Hematopoietic multipotent progenitor cell treated with erythropoietin and hydrocortisone succinate and interleukin-3 and kit ligand, for 15 days (in vitro differentiated cells): ENCODE measurements around the gene RAB6B.

Experiments
- DNase-seq: peaks from one replicate; pipeline ENCODE4 v3.0.0-alpha.2; 2015; ENCODE audit warnings: low spot score

RAB6B gene

DNA sequence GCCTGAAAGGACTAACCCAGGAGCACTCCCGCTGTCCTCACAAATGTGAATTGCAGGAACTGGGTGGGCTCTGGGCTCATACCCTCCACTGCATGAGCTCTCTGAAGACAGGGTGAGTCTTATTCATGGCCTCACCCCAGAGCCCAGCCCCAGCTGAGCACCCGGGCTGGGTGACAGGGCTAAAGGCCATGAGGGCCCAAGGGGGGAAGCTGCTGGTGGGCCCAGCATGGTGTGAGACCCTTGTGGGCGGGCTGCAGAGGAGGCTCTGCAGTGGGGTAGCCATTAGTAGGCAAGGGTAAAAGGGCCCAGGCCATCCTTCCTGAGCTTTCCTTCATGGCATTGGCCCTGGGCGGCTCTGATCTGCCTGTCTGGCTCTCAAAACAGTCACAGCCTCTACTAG lies 59.7 kb downstream of the RAB6B start:
- no peak for DNase-seq

- no peak for DNase-seq
Observed at GRCh38 chr3:133835418-133835743, 60.3 kb downstream of the RAB6B start.

- no peak for DNase-seq
Observed at GRCh38 chr3:133834621-133835417, 60.9 kb downstream of the RAB6B start.

DNA sequence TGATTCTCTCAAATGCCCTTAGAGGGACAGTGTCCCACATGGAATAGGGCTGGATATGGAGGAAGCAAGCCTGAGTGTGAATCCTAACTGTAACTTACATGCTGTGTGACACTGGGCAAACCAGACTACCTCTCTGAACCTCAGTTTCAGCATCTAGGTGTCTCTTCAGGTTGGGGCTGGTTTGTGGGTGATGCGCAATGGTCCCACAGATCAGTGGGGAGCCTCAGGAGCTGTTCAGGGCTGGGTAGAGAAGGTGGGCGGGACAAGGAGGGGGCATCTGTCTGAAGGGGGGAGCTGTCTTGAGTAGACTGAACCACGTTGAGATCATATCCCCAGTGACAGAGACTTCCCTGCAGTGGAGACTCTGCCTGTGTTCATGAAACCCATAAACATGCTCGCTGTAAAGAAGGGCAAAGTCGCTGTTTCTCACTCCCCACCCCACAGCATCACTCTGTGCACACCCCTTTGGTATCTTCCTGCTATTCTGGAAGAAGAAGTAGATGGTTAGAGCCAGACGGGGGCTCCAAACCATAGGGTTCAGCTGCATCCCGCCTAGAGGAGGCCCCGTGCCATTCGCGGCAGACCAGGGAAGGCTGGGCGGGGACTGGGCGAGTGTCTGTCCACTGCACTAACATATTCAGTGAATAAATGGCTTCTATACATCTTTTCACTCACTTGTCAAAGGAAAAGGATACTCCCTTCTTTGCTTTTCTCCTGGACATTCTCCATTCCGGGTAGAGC lies 61.6 kb downstream of the RAB6B start:
- no peak for DNase-seq

GRCh38 chr3:133833267-133833666 lies 62.4 kb downstream of the RAB6B start:
- no peak for DNase-seq

- DNase-seq: no peak
Observed at GRCh38 chr3:133832802-133833144, 62.9 kb downstream of the RAB6B start.

DNA sequence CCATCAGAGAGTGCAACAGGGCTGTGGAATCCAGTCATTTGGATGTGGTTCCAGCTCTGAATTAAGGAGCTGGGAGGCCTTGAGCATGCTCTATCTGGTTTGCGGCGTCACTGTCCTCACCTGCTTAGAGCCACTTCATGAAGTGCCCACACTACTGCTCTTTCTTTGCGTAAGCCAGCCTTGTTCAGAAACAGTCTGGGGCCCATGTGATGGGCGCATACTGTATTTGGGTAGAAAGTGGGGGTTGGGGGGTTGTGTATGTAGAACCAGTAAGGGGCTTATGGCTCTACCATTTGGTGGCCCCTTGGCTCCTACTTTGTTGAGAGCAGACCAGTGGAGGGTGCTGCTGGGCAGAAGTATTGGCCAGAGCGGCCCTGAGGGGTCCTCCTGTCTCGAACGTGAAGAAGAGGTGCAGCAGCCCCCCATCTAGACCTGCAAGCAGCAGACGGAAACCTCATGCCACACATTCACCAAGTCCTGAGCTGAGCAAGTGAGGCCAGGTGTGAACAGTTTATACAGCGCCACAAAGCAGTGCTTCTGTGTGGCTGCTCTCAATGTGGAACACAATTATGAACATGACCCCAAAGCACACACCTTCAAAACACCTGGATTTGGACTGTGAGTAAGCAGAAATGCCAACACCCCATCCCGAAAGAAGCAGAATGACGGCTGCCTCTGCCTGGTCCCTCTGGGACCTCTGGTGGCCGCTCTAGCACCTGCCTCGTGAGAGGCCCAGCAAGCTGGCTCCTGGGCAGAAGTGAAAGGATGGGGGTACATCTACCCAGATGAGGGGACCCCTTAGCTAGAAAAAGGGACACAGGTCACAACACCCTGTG lies 63.5 kb downstream of the RAB6B start:
- no peak for DNase-seq

- DNase-seq: no peak
Observed at GRCh38 chr3:133830071-133830470, 65.6 kb downstream of the RAB6B start.

DNA sequence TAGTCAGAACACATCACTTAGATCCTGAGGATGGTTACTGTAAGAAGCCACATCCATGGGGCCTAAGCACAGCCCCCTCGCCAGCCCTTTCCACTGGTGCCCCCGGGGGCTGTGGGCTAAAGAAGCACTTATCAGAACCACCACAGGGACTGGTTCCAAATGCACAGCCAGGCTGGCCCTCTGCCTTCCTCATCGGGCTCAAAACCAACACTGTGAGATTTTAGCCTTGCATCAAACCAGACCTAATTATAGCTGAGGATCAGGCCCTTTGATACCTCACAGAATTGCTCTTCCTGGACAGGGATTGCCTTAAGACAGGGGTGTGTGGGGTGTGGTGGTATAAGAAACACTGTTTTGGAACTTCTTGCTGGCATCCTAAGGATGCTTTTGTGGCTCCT lies 66.4 kb downstream of the RAB6B start:
- DNase-seq: no peak

GRCh38 chr3:133828576-133829309 lies 66.9 kb downstream of the RAB6B start:
- no peak for DNase-seq

DNA sequence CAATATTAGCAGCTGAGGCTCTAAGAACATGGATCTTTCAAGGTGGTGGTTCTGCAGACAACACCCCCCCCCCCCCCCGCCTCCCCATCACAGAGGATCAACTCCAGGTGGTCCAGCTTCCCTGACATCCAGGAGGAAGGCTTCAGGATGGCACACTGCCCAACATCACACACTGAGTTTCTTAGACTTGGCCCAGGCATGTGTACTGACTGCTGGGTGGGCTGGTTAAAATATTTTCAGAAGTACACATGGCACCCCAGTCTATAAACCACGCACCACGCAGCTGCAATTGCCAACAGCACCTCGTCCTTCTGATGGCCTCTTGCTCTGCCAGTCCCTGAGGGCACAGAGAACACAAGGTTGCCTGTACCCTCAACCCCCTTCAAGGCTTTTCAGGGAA lies 68.0 kb downstream of the RAB6B start:
- no peak for DNase-seq

DNA sequence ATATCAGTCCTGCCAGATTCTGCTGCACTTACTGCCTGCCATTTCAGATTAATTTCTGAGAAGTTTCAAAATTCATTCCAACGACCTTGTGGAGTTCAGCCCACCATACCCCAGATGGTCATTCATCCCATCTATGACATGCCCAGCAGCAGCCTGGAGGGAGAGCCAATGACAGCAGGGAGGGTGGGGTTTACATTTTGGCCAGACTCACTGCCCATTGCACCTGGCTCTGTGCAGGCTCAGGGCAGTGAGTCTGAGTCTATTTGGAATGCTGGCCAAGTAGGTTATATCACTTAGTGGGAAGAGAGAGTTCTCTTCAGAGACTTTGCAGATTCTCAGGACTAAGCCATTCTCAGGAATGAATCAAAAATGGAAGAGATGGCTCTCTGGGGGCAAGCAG lies 68.5 kb downstream of the RAB6B start:
- no peak for DNase-seq

DNA sequence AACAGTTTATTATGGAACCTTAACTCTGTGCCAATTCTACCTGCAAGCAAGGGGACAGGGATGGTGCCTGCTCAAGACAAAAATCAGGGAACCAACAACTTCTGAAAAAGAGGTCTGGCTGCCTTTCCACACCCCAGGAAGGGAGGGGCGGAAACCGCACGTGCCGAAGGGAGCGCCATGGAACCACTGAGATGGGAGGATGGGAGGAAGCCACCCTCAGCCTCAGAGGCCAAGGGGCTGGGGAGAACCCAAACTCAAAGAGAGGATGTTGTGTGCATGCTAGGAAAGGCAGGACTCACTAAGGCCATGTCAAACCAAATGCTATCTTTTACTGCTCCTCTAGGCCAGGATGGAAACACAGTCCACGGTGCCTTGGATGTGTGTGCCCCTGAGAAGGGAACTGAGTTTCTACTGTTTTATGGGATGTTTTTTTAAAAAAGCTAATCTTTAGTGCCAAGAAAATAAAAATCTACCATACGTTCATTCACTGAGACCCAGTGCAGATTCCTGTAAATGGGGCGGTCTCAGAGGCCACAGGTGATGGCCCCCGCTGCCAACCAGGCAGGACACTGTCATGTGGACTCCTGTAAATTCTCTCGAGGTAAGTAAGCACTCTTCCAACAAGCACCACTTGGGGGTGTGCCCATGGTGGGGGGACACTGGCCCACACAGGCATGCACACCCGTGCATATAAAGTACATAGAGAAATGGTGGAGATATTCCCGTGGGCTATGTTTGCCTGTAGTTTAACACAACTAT lies 69.5 kb downstream of the RAB6B start:
- no peak for DNase-seq

- DNase-seq: no peak
Observed at GRCh38 chr3:133824961-133825485, 70.7 kb downstream of the RAB6B start.

DNA sequence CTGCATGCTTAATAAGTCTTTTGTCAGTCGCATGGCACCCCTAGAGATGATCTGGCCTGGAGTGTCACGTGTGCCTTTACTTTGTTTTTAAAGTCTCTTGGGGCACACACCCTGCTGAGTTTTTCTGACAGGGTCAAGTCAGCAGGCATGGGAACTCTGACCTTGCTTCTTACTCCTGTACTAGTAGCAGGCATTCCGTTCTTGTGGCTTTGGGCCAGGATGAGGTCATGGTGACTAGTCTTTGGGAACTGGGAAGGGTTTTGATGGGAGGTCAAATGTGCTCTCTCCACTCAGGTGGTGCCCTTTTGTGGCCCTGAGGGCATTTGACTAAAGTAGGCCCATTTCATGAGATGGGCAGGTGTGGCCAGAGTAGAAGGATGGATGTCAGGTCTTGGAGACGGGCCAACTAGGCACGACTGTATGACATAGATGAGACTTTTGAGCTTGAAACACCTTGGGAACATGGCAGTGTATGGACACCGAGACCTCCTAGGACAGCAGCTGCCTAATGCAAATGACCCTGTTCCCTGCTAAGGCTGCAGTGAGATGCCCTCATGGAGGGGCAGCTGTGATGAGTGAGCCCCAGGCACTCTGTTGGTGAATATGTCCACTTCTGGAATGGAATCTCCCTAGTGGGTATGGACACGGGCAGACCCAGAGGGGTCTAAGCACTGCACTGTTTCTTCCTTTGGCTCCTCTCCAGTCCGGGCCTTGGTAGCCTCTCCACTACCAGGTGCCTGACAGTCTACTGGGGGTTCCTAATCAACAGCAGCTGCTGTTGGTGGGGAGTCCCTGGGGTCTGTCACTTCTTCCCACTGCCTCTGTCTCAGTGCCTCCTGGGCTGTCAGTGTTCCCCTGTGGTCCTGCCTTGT lies 73.7 kb downstream of the RAB6B start:
- DNase-seq: peak; percentile 74

DNA sequence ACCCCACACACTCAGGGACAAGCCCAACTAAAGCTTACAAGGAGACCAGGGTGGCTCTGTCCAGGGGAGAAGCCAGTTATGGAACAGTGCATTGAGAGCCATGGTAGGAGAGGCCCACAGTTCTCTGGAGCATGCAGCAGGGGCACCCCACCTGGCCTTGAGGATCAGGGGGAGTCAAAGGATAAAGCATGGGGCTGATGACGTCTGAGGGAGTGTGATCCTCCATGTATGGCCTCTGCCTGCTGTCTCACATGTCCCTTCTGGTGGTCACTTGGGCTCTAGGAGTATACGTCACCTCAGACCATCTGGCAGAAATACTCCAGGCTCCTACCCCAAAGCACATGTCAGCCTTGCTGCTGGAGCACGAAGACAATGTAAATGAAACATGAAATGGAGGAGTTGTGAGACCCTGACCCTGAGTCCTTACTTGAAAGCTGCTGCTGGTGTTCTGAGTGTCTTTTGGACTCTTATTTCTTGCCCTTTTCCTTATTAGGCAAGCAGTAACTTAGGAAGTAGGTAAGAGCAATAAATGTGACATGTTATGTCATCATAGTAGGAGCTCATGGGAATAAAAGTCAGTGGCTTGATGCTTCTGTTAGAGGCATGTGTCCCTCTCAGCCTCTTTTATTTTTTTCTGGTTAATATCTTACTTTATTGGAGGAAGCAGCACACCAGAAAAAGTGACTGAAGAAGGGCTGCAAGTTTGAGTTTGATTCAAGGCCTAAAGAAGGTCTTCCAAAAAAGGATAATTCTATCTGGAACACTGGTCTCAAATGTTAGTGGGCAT lies 74.6 kb downstream of the RAB6B start:
- DNase-seq: no peak

DNA sequence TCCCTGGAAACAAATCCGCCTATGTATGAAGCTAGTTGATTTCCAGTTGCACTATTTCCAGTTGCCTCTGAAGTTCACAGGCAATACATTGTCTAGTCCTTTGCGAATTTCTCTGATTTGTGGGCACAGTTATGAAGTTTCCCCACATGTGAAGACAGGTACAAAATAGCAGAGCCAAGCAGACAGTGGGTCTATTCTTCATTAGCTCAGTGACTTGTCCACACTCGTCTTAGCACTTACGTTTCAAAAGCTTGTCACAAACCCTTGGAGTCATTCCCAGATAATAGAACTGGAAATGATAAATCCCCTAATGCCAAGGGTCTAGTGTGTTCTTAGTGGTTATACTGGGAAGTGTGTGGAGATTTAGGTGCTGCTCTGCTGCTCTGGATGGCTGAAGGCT lies 75.6 kb downstream of the RAB6B start:
- no peak for DNase-seq

DNA sequence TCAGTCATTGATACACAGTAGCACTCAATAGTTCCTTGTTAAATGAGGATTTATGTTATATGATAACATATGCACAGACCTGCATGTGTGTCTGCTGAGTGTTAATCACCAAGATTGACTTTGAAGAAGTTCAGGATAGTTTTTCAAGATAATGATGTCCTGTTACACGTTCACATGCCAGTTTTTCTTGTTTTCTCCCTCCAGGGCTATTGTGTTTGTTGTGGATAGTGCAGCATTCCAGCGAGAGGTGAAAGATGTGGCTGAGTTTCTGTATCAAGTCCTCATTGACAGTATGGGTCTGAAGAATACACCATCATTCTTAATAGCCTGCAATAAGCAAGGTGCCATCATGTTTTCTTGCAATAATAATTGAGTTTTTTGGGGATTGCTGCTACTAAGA lies 80.3 kb downstream of the RAB6B start:
- no peak for DNase-seq

DNA sequence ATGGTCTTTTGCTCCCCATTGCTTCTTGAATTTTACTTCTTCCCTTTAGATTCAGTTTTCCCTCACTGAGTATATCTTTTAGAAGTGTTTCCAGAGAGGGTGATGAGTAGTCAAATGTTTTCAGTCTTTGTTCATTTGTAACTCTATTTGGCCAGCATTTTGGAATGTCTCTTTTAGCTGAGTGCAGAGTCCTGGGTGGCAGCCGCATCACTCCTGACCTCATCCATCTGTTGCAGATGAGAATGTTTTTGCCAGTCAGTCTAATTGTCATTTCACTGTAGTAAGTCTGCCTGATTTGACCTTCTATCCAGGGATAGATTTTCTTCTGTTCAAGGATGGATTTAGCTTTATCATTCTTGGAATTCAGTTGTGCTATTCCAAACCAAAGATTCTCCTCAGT lies 82.8 kb downstream of the RAB6B start:
- no peak for DNase-seq
